ENCODE results near the gene RPS6KA6. TPM values are rescaled to one million over a fixed set of nuclear protein-coding genes. Genes with fewer than 3 reads are reported as not detected.

The RPS6KA6 gene
- total RNA-seq (1 to 10 TPM in 8 of 9 donors, under 1 TPM in 1; 0.91 to 6.3 (median 4.4) TPM), polyA plus RNA-seq (1 to 10 TPM; 1.3 to 4.9 (median 2.1) TPM)
- long read RNA-seq, donor 1 = 0 reads
- long read RNA-seq, donor 2 = 0 reads
- long read RNA-seq, donor 3 = 0 reads
- long read RNA-seq, donor 4 = 0 reads
- long read RNA-seq, donor 5, partial matches to known transcripts = 0 of 2 reads
- long read RNA-seq, donor 5, other reads (novel, unspliced or antisense) = 0 of 2 reads
- long read RNA-seq, donor 6 = 0 reads
- long read RNA-seq, donor 7 = 0 reads
- long read RNA-seq, donor 8 = 0 reads
- long read RNA-seq, donor 9, partial matches to known transcripts = 0 of 1 reads
- long read RNA-seq, donor 9, other reads (novel, unspliced or antisense) = 0 of 1 reads
- long read RNA-seq, donor 10 = 0 reads

DNA sequence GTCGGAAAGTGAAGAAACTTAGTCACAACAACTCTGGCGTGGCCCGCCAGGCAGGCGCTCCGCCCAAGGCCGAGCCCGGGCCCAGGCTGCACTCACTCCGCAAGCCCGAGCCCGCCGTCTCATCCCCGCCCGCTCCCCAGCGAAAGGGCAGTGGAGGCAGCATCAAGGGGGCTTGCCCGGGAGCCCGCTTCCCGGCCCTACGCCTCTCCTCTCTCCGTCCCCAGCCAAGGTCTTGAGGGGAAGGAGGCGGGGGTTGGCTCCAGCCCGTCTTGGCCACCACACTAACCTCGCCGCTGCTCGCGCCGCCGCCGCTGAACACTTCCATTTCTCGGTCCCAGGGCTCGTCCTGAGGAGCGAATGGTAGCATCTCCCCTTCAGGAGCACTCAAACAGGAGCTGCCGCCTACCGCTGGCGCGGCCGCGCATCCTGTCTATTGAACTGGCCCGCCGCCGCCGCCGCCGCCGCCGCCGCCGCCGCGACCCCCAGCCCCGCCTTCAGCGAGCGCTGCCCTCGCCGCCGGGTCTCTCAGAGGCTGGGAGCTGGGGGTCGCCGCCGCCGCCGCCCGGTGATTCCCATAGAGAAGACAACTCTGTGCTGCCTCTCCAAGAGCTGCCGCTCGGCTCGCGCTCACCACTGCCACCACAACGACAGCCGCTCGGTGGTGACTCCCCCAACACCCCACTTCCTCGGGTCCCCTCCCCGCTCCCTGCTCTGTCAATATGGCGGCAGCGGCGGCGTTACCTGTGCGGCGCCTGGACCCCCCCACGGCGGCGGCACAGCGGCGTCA is at the start of gene RPS6KA6:
Gene RPS6KA6 (minus strand): TSS at position 667 of the 787 bp plus-strand sequence. CDS start 300 bp downstream, at position 367.
- TF ChIP-seq CTCF (IDR thresholded peaks at IDR 0.05) (no peak), POLR2A (IDR thresholded peaks at IDR 0.05) (peak in 1 of 2 donors; percentile 11)
- Histone ChIP-seq H3K27ac (peak within 1 kb of the TSS in 3 of 5 donors; percentile 37 to 74 (median 63)), H3K4me1 (replicated peaks in 1 of 2) (no peaks in the 10 kb centered on the region), H3K4me3 (peak within 1 kb of the TSS in 2 of 4 donors; percentile 45 to 64), H3K36me3 (replicated peaks in 1 of 2) (no peaks in the 10 kb centered on the region), H3K27me3 (no peaks in the 10 kb centered on the region), H3K9me3 (replicated peaks in 1 of 3) (no peaks in the 10 kb centered on the region)
- peak; percentile 33 to 52 (median 47) for DNase-seq
- intact Hi-C loops (cut with DNase I) = no loop called here
- WGBS, 4 donors = 0 to 64% (median 21%) methylated on average over 8 to 77 of the region's 81 CpGs; no CpG with 5 or more reads in 1 of the 4 donors

- no peak for TF ChIP-seq CTCF (IDR thresholded peaks at IDR 0.05)
- H3K9me3 ChIP-seq (replicated peaks in 1 of 3) = no peaks in the 10 kb centered on the region
- no peaks in the 10 kb centered on the region for H3K36me3 ChIP-seq (replicated peaks in 1 of 2)
- DNase-seq = peak in 2 of 7 donors; percentile 13 to 16
- 67 to 96% (median 81%) methylated on average over 2 to 3 of the region's 3 CpGs for WGBS, 4 donors
- intact Hi-C loops (cut with DNase I) = no loop called here
- no peak overlapping the region for H3K27ac ChIP-seq
- no peak overlapping the region for H3K4me3 ChIP-seq
- H3K4me1 ChIP-seq (replicated peaks in 1 of 2) = no peaks in the 10 kb centered on the region
- H3K27me3 ChIP-seq = peaks cover 15% of the 10 kb centered on the region
These were observed 36.7 kb upstream of the RPS6KA6 start for GRCh38 chrX:84224741-84225140.

DNA sequence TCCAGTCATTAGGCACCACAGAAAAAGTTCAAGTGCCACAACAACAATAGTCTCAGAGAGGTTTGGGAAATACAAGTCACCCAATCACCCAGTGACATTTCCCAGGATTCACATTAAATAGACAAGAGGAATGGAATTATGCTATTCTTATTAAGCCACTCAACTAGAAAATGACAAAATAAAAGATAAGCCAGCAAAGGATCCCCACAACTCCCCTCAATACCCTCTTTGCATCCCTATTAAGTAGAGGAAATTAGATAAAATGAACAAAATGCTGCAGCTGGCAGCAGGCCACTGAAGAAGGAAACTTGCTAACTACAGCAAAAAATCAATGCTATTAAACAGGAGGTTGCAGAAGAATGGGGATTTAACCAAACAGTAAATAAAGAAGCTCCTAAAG is 35.3 kb upstream of the RPS6KA6 start:
- no peak overlapping the region for H3K27ac ChIP-seq
- no peaks in the 10 kb centered on the region for H3K9me3 ChIP-seq (replicated peaks in 1 of 3)
- intact Hi-C loops (cut with DNase I) = no loop called here
- no peaks in the 10 kb centered on the region for H3K36me3 ChIP-seq (replicated peaks in 1 of 2)
- H3K27me3 ChIP-seq = peaks cover 15% of the 10 kb centered on the region
- no peaks in the 10 kb centered on the region for H3K4me1 ChIP-seq (replicated peaks in 1 of 2)
- H3K4me3 ChIP-seq = no peak overlapping the region
- no peak for TF ChIP-seq POLR2A (IDR thresholded peaks at IDR 0.05)
- TF ChIP-seq CTCF (IDR thresholded peaks at IDR 0.05) = no peak
- DNase-seq = no peak

DNA sequence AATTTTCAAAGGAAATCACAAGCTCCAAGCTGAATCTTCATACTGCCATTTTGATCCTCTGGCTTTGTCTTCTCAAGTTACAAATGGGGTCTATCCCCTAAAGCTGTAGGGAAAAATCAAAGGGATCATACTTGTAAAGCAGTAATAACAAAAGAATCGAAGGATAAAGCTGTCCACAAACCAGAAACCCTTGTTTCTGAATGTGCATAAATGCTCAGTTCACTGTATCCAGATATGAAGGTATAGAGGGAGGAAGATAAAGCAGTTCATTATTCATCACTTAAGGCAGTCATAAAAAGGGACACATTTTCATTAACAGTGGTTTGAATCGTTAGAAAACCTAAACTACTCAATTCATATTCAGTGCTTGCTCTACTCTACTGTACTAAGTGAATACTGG is 33.2 kb upstream of the RPS6KA6 start:
- Histone ChIP-seq H3K4me3 (no peak overlapping the region), H3K9me3 (replicated peaks in 1 of 3) (no peaks in the 10 kb centered on the region), H3K36me3 (replicated peaks in 1 of 2) (no peaks in the 10 kb centered on the region), H3K27me3 (peaks cover 15% of the 10 kb centered on the region), H3K4me1 (replicated peaks in 1 of 2) (no peaks in the 10 kb centered on the region), H3K27ac (no peak overlapping the region)
- intact Hi-C loops (cut with DNase I) = no loop called here
- no peak for DNase-seq
- TF ChIP-seq CTCF (IDR thresholded peaks at IDR 0.05) = no peak
- TF ChIP-seq POLR2A (IDR thresholded peaks at IDR 0.05) = no peak
- 30 to 74% (median 51%) methylated on average over 2 of the region's 2 CpGs for WGBS, 4 donors
